ENCODE results near the gene PAQR4. TPM values are rescaled to one million over a fixed set of nuclear protein-coding genes. Genes with fewer than 3 reads are reported as not detected.

PAQR4 gene
- total and polyA plus RNA-seq, 2 of the 13 experiments (the other 11 are each of a cell fraction or from before 2014, with no cell fraction given), result 15.9 to 24.8 TPM

DNA sequence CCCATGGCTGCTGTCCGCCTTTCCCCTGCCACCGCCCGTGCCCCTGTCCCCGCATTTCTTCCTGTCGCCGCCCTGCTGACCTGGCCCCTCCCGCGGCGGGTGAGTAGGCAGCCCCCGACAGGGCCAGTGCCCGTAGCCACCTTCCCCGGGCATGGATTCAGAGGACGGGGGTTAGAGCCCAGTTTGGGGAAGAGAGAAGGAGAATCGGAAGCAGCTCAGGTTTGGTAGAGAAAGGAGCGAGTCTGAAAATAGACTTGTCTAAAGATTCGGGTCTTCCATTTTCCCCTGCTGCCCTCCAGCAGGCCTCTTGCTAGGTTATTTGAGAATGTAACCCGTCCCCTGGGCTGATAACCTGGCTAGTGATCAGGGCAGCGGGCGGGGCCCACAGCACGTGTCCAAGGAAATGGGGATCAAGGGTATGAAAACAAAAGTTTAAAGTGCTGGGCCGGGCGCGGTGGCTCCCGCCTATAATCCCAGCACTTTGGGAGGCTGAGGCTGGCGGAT lies 35.7 kb downstream of the PAQR4 start (continued):
- TF ChIP-seq, protein P1, sequence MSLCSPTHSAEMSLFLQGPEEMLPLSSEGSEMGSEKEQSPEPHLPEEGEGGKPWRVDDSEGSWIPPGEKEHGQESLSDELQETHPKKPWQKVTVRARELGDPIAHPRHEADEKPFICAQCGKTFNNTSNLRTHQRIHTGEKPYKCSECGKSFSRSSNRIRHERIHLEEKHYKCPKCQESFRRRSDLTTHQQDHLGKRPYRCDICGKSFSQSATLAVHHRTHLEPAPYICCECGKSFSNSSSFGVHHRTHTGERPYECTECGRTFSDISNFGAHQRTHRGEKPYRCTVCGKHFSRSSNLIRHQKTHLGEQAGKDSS (CRISPR knock-in tag; IDR thresholded peaks at IDR 0.05; ENCODE audit: borderline replicate concordance, low read depth), result no peak
- no peak for TF ChIP-seq ZNF792 (CRISPR knock-in tag; IDR thresholded peaks at IDR 0.05)
- no peak for TF ChIP-seq ZBTB7A (CRISPR knock-in tag; IDR thresholded peaks at IDR 0.05)
- peak; percentile 29; the same call in 1 of the 2 replicates for TF ChIP-seq HDAC2 (CRISPR knock-in tag; IDR thresholded peaks at IDR 0.05)
- TF ChIP-seq ZFP62 (CRISPR knock-in tag; IDR thresholded peaks at IDR 0.05), result no peak
- TF ChIP-seq ZNF839 (CRISPR knock-in tag; IDR thresholded peaks at IDR 0.05; ENCODE audit: borderline replicate concordance), result no peak
- TF ChIP-seq ZFX (CRISPR knock-in tag; IDR thresholded peaks at IDR 0.05; ENCODE audit: low read depth), result peak; percentile 47; the same call in 1 of the 2 replicates
- TF ChIP-seq, protein P2, sequence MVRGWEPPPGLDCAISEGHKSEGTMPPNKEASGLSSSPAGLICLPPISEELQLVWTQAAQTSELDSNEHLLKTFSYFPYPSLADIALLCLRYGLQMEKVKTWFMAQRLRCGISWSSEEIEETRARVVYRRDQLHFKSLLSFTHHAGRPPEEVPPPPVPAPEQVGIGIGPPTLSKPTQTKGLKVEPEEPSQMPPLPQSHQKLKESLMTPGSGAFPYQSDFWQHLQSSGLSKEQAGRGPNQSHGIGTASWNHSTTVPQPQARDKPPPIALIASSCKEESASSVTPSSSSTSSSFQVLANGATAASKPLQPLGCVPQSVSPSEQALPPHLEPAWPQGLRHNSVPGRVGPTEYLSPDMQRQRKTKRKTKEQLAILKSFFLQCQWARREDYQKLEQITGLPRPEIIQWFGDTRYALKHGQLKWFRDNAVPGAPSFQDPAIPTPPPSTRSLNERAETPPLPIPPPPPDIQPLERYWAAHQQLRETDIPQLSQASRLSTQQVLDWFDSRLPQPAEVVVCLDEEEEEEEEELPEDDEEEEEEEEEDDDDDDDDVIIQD (CRISPR knock-in tag; IDR thresholded peaks at IDR 0.05; ENCODE audit: low read depth), result no peak
- peak; percentile 64 for TF ChIP-seq POLR2G (IDR thresholded peaks at IDR 0.05; ENCODE audit: low read depth, low read length)
- no peak for TF ChIP-seq ERF (CRISPR knock-in tag; IDR thresholded peaks at IDR 0.05)
- 0 out of 2 replicates have a peak, but pooled peaks have one; percentile 62 for TF ChIP-seq SP5 (CRISPR knock-in tag; IDR thresholded peaks at IDR 0.05; ENCODE audit: borderline replicate concordance, low read depth)
- TF ChIP-seq WIZ (CRISPR knock-in tag; IDR thresholded peaks at IDR 0.05), result no peak
- no peak for TF ChIP-seq MAFF (IDR thresholded peaks at IDR 0.05; ENCODE audit: low read depth, low read length)
- TF ChIP-seq, protein P3, sequence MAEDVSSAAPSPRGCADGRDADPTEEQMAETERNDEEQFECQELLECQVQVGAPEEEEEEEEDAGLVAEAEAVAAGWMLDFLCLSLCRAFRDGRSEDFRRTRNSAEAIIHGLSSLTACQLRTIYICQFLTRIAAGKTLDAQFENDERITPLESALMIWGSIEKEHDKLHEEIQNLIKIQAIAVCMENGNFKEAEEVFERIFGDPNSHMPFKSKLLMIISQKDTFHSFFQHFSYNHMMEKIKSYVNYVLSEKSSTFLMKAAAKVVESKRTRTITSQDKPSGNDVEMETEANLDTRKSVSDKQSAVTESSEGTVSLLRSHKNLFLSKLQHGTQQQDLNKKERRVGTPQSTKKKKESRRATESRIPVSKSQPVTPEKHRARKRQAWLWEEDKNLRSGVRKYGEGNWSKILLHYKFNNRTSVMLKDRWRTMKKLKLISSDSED (CRISPR knock-in tag; IDR thresholded peaks at IDR 0.05), result no peak
- peak; percentile 19; the same call in 1 of the 2 replicates for TF ChIP-seq KLF12 (CRISPR knock-in tag; IDR thresholded peaks at IDR 0.05; ENCODE audit: borderline replicate concordance)
- TF ChIP-seq ZNF709 (CRISPR knock-in tag; IDR thresholded peaks at IDR 0.05), result no peak
- TF ChIP-seq, protein P4, sequence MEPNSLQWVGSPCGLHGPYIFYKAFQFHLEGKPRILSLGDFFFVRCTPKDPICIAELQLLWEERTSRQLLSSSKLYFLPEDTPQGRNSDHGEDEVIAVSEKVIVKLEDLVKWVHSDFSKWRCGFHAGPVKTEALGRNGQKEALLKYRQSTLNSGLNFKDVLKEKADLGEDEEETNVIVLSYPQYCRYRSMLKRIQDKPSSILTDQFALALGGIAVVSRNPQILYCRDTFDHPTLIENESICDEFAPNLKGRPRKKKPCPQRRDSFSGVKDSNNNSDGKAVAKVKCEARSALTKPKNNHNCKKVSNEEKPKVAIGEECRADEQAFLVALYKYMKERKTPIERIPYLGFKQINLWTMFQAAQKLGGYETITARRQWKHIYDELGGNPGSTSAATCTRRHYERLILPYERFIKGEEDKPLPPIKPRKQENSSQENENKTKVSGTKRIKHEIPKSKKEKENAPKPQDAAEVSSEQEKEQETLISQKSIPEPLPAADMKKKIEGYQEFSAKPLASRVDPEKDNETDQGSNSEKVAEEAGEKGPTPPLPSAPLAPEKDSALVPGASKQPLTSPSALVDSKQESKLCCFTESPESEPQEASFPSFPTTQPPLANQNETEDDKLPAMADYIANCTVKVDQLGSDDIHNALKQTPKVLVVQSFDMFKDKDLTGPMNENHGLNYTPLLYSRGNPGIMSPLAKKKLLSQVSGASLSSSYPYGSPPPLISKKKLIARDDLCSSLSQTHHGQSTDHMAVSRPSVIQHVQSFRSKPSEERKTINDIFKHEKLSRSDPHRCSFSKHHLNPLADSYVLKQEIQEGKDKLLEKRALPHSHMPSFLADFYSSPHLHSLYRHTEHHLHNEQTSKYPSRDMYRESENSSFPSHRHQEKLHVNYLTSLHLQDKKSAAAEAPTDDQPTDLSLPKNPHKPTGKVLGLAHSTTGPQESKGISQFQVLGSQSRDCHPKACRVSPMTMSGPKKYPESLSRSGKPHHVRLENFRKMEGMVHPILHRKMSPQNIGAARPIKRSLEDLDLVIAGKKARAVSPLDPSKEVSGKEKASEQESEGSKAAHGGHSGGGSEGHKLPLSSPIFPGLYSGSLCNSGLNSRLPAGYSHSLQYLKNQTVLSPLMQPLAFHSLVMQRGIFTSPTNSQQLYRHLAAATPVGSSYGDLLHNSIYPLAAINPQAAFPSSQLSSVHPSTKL (CRISPR knock-in tag; IDR thresholded peaks at IDR 0.05), result 0 out of 2 replicates have a peak, but pooled peaks have one; percentile 28
- TF ChIP-seq ASH2L (IDR thresholded peaks at IDR 0.05; ENCODE audit: insufficient read length, low read depth, low read length), result no peak
- TF ChIP-seq PPARG (CRISPR knock-in tag; conservative IDR thresholded peaks at IDR 0.05), result no peak
- TF ChIP-seq RXRB (CRISPR knock-in tag; IDR thresholded peaks at IDR 0.05; ENCODE audit: borderline replicate concordance), result peak; percentile 49; the same call in 1 of the 2 replicates
- no peak for TF ChIP-seq GATA4 (IDR thresholded peaks at IDR 0.05; ENCODE audit: borderline replicate concordance, low read depth)
- TF ChIP-seq, protein P5, sequence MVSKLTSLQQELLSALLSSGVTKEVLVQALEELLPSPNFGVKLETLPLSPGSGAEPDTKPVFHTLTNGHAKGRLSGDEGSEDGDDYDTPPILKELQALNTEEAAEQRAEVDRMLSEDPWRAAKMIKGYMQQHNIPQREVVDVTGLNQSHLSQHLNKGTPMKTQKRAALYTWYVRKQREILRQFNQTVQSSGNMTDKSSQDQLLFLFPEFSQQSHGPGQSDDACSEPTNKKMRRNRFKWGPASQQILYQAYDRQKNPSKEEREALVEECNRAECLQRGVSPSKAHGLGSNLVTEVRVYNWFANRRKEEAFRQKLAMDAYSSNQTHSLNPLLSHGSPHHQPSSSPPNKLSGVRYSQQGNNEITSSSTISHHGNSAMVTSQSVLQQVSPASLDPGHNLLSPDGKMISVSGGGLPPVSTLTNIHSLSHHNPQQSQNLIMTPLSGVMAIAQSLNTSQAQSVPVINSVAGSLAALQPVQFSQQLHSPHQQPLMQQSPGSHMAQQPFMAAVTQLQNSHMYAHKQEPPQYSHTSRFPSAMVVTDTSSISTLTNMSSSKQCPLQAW (CRISPR knock-in tag; IDR thresholded peaks at IDR 0.05), result peak; percentile 47; the same call in 1 of the 2 replicates
